Upper lobe of left lung (tissue), 4 donors: ENCODE measurements around the gene ENTPD6.

ENCODE experiments used
- CTCF ChIP-seq, 6 experiments: fragments of 450-650 bp in 4 of 6; fragments of 200-600 bp in 2 of 6; sonication (generic) in 2 of 6; IDR thresholded peaks; one replicate each; pipeline ENCODE4 v1.5.1; 2016 to 2019; ENCODE audit warnings: antibody characterized with exemption in 6 of 6
- POLR2A ChIP-seq, 4 donors: fragments of 450-650 bp; IDR thresholded peaks; one replicate each; pipeline ENCODE4 v1.5.1; 2016 to 2017; ENCODE audit warnings: antibody characterized with exemption in 4 of 4, mild to moderate bottlenecking in 2 of 4
- POLR2AphosphoS5 ChIP-seq, 2 donors: sonication (generic); formaldehyde crosslinking; IDR thresholded peaks; one replicate each; pipeline ENCODE4 v1.5.1; 2017; ENCODE audit warnings: antibody characterized with exemption in 2 of 2

DNA sequence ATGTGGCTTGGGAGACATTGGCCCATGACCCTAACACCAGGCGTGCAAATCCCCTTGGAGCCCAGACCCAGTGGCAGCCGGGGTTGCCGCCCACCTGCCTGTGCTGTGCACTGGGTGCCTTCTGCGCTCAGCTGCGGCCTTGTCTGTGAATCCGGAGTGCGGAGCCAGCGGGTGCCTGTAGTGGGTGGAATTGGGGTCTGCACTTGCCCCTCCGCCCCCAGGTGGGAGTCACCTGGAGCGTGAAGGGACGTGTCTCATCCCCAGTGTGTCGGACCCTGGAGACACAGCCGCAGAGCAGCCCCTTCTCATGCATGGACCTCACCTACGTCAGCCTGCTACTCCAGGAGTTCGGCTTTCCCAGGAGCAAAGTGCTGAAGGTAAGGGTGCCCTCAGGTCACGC, 29.4 kb downstream of the ENTPD6 start:
- TF ChIP-seq CTCF (IDR thresholded peaks at IDR 0.05): no peak
- TF ChIP-seq POLR2A (IDR thresholded peaks at IDR 0.05): no peak
- no peak for TF ChIP-seq POLR2AphosphoS5 (IDR thresholded peaks at IDR 0.05)
